Measurements from ENCODE around the gene EIF4G1.

GRCh38 chr3:184361932-184362667 is 47.7 kb downstream of the EIF4G1 start:
- peak; percentile 60 to 68 for TF ChIP-seq POLR2A (IDR thresholded peaks at IDR 0.05)
- TF ChIP-seq, protein P1, sequence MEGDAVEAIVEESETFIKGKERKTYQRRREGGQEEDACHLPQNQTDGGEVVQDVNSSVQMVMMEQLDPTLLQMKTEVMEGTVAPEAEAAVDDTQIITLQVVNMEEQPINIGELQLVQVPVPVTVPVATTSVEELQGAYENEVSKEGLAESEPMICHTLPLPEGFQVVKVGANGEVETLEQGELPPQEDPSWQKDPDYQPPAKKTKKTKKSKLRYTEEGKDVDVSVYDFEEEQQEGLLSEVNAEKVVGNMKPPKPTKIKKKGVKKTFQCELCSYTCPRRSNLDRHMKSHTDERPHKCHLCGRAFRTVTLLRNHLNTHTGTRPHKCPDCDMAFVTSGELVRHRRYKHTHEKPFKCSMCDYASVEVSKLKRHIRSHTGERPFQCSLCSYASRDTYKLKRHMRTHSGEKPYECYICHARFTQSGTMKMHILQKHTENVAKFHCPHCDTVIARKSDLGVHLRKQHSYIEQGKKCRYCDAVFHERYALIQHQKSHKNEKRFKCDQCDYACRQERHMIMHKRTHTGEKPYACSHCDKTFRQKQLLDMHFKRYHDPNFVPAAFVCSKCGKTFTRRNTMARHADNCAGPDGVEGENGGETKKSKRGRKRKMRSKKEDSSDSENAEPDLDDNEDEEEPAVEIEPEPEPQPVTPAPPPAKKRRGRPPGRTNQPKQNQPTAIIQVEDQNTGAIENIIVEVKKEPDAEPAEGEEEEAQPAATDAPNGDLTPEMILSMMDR (IDR thresholded peaks at IDR 0.05), result no peak
